ENCODE measurements around the gene B3GNT9.

B3GNT9 gene

GRCh38 chr16:67191411-67191994, 40.7 kb upstream of the B3GNT9 start:
- H3K4me1 ChIP-seq (ENCODE audit: control extremely low read depth in 1 of 4, control insufficient read depth in 4 of 4, insufficient read depth in 4 of 4, low read length in 3 of 4) = peaks cover 0 to 22% (median 19%) of the 10 kb centered on the region in 4 experiments
- H3K9me3 ChIP-seq (ENCODE audit: control extremely low read depth in 1 of 5, control insufficient read depth in 4 of 5, insufficient read depth in 2 of 5, low read depth in 1 of 5, low read length in 4 of 5) = no peaks in the 10 kb centered on the region
- no peak for DNase-seq
- WGBS (ENCODE audit: insufficient coverage) = 38% methylated on average over 6 of the region's 9 CpGs
- peaks cover 0 to 3% (median 0%) of the 10 kb centered on the region in 5 experiments for H3K27me3 ChIP-seq (replicated peaks in 2 of 5; ENCODE audit: control insufficient read depth in 4 of 5, insufficient read depth in 5 of 5, low read length in 4 of 5)
- POLR2A ChIA-PET = interaction anchor here (1.5 kb wide), 1 partner anchor 29 kb away, joined by 3 read pairs; no protein-coding TSS in a partner anchor
- CTCF ChIA-PET = interaction anchor here (3.4 kb wide), 1 partner anchor 53 kb away, joined by 17 read pairs; no protein-coding TSS in a partner anchor
- no peak overlapping the region for H3K27ac ChIP-seq (ENCODE audit: insufficient read depth in 1 of 2, low read depth in 1 of 2, low read length in 2 of 2, poor library complexity in 1 of 2, severe bottlenecking in 2 of 2)
- peak overlapping the region in 6 of 7 experiments; percentile 72 to 98 (median 92) for H3K4me3 ChIP-seq (ENCODE audit: control insufficient read depth in 1 of 7, extremely low read depth in 1 of 7, insufficient read depth in 4 of 7, low read depth in 2 of 7, low read length in 6 of 7)
- peaks cover 10 to 32% (median 29%) of the 10 kb centered on the region in 4 experiments for H3K36me3 ChIP-seq (ENCODE audit: control insufficient read depth in 4 of 4, insufficient read depth in 4 of 4, low read length in 3 of 4)

- Histone ChIP-seq H3K9me3 (ENCODE audit: control extremely low read depth in 1 of 5, control insufficient read depth in 4 of 5, insufficient read depth in 2 of 5, low read depth in 1 of 5, low read length in 4 of 5) (no peaks in the 10 kb centered on the region), H3K4me3 (ENCODE audit: control insufficient read depth in 1 of 7, extremely low read depth in 1 of 7, insufficient read depth in 4 of 7, low read depth in 2 of 7, low read length in 6 of 7) (no peak overlapping the region), H3K36me3 (ENCODE audit: control insufficient read depth in 4 of 4, insufficient read depth in 4 of 4, low read length in 3 of 4) (peaks cover 10 to 24% (median 22%) of the 10 kb centered on the region in 4 experiments), H3K27ac (ENCODE audit: insufficient read depth in 1 of 2, low read depth in 1 of 2, low read length in 2 of 2, poor library complexity in 1 of 2, severe bottlenecking in 2 of 2) (no peak overlapping the region), H3K4me1 (ENCODE audit: control extremely low read depth in 1 of 4, control insufficient read depth in 4 of 4, insufficient read depth in 4 of 4, low read length in 3 of 4) (peaks cover 0 to 22% (median 19%) of the 10 kb centered on the region in 4 experiments), H3K27me3 (replicated peaks in 2 of 5; ENCODE audit: control insufficient read depth in 4 of 5, insufficient read depth in 5 of 5, low read length in 4 of 5) (peaks cover 0 to 4% (median 0%) of the 10 kb centered on the region in 5 experiments)
- no peak for DNase-seq
- ChIA-PET CTCF (interaction anchor here (0.7 to 1.2 kb wide), 6 partner anchors 10 to 212 kb away, joined by 3 to 6 read pairs (median 3); partner anchors contain the start of gene TMEM208), POLR2A (no interaction called here)
- 99% methylated on average over 10 of the region's 13 CpGs for WGBS (ENCODE audit: insufficient coverage)
These were observed 39.9 kb upstream of the B3GNT9 start for GRCh38 chr16:67190448-67191399.

- WGBS (ENCODE audit: insufficient coverage) = 44% methylated on average over 2 of the region's 6 CpGs
- POLR2A ChIA-PET = no interaction called here
- CTCF ChIA-PET = interaction anchor here (0.6 to 1.5 kb wide), 9 partner anchors 9 to 844 kb away, joined by 3 to 6 read pairs (median 3); partner anchors contain the start of gene TMEM208
These were observed 39.2 kb upstream of the B3GNT9 start, which contains the start of gene EXOC3L1 for GRCh38 chr16:67190041-67190440. Gene EXOC3L1, minus strand, starts transcription at chr16:67190136. Its CDS starts 460 bp downstream, at chr16:67189676.

GRCh38 chr16:67188798-67189197, 38.0 kb upstream of the B3GNT9 start:
- no peak overlapping the region for H3K27ac ChIP-seq (ENCODE audit: insufficient read depth in 1 of 2, low read depth in 1 of 2, low read length in 2 of 2, poor library complexity in 1 of 2, severe bottlenecking in 2 of 2)
- ChIA-PET CTCF (interaction anchor here (0.9 to 1.5 kb wide), 5 partner anchors 9 to 38 kb away, joined by 3 to 4 read pairs (median 3); partner anchors contain the start of gene TMEM208), POLR2A (no interaction called here)
- H3K9me3 ChIP-seq (ENCODE audit: control extremely low read depth in 1 of 5, control insufficient read depth in 4 of 5, insufficient read depth in 2 of 5, low read depth in 1 of 5, low read length in 4 of 5) = no peaks in the 10 kb centered on the region
- peaks cover 0 to 14% (median 6%) of the 10 kb centered on the region in 5 experiments for H3K27me3 ChIP-seq (replicated peaks in 2 of 5; ENCODE audit: control insufficient read depth in 4 of 5, insufficient read depth in 5 of 5, low read length in 4 of 5)
- H3K4me1 ChIP-seq (ENCODE audit: control extremely low read depth in 1 of 4, control insufficient read depth in 4 of 4, insufficient read depth in 4 of 4, low read length in 3 of 4) = peaks cover 0 to 39% (median 32%) of the 10 kb centered on the region in 4 experiments
- H3K36me3 ChIP-seq (ENCODE audit: control insufficient read depth in 4 of 4, insufficient read depth in 4 of 4, low read length in 3 of 4) = peaks cover under 1 to 6% (median 3%) of the 10 kb centered on the region in 4 experiments
- 97% methylated on average over 15 of the region's 15 CpGs for WGBS (ENCODE audit: insufficient coverage)
- no peak for DNase-seq
- no peak overlapping the region for H3K4me3 ChIP-seq (ENCODE audit: control insufficient read depth in 1 of 7, extremely low read depth in 1 of 7, insufficient read depth in 4 of 7, low read depth in 2 of 7, low read length in 6 of 7)

More at GRCh38 chr16:67190041-67190440, 39.2 kb upstream of the B3GNT9 start, which contains the start of gene EXOC3L1:
- Histone ChIP-seq H3K27ac (ENCODE audit: insufficient read depth in 1 of 2, low read depth in 1 of 2, low read length in 2 of 2, poor library complexity in 1 of 2, severe bottlenecking in 2 of 2) (no peak within 1 kb of the TSS), H3K36me3 (ENCODE audit: control insufficient read depth in 4 of 4, insufficient read depth in 4 of 4, low read length in 3 of 4) (peaks cover 4 to 18% (median 15%) of the 10 kb centered on the region in 4 experiments), H3K27me3 (replicated peaks in 2 of 5; ENCODE audit: control insufficient read depth in 4 of 5, insufficient read depth in 5 of 5, low read length in 4 of 5) (peaks cover 0 to 8% (median 3%) of the 10 kb centered on the region in 5 experiments), H3K4me1 (ENCODE audit: control extremely low read depth in 1 of 4, control insufficient read depth in 4 of 4, insufficient read depth in 4 of 4, low read length in 3 of 4) (peaks cover 0 to 28% (median 22%) of the 10 kb centered on the region in 4 experiments), H3K4me3 (ENCODE audit: control insufficient read depth in 1 of 7, extremely low read depth in 1 of 7, insufficient read depth in 4 of 7, low read depth in 2 of 7, low read length in 6 of 7) (no peak within 1 kb of the TSS), H3K9me3 (ENCODE audit: control extremely low read depth in 1 of 5, control insufficient read depth in 4 of 5, insufficient read depth in 2 of 5, low read depth in 1 of 5, low read length in 4 of 5) (no peaks in the 10 kb centered on the region)
- DNase-seq = no peak

- CTCF ChIA-PET = interaction anchor here (1.0 to 1.5 kb wide), 5 partner anchors 14 to 209 kb away, joined by 3 to 6 read pairs (median 4); partner anchors contain the start of gene TMEM208
- WGBS (ENCODE audit: insufficient coverage) = 91% methylated on average over 3 of the region's 4 CpGs
- H3K36me3 ChIP-seq (ENCODE audit: control insufficient read depth in 4 of 4, insufficient read depth in 4 of 4, low read length in 3 of 4) = peaks cover 0 to 1% (median under 1%) of the 10 kb centered on the region in 4 experiments
These were observed 37.5 kb upstream of the B3GNT9 start for GRCh38 chr16:67188323-67188722.

GRCh38 chr16:67187175-67187890, 36.5 kb upstream of the B3GNT9 start:
- no peak overlapping the region for H3K4me3 ChIP-seq (ENCODE audit: control insufficient read depth in 1 of 7, extremely low read depth in 1 of 7, insufficient read depth in 4 of 7, low read depth in 2 of 7, low read length in 6 of 7)
- H3K27me3 ChIP-seq (replicated peaks in 2 of 5; ENCODE audit: control insufficient read depth in 4 of 5, insufficient read depth in 5 of 5, low read length in 4 of 5) = peaks cover 0 to 14% (median 6%) of the 10 kb centered on the region in 5 experiments
- ChIA-PET POLR2A (no interaction called here), CTCF (interaction anchor here (1.0 to 3.4 kb wide), 8 partner anchors 11 to 235 kb away, joined by 3 to 22 read pairs (median 6); partner anchors contain the start of gene ELMO3)
- no peak overlapping the region for H3K27ac ChIP-seq (ENCODE audit: insufficient read depth in 1 of 2, low read depth in 1 of 2, low read length in 2 of 2, poor library complexity in 1 of 2, severe bottlenecking in 2 of 2)
- 92% methylated on average over 23 of the region's 26 CpGs for WGBS (ENCODE audit: insufficient coverage)
- H3K36me3 ChIP-seq (ENCODE audit: control insufficient read depth in 4 of 4, insufficient read depth in 4 of 4, low read length in 3 of 4) = no peaks in the 10 kb centered on the region
- peaks cover 0 to 34% (median 28%) of the 10 kb centered on the region in 4 experiments for H3K4me1 ChIP-seq (ENCODE audit: control extremely low read depth in 1 of 4, control insufficient read depth in 4 of 4, insufficient read depth in 4 of 4, low read length in 3 of 4)
- H3K9me3 ChIP-seq (ENCODE audit: control extremely low read depth in 1 of 5, control insufficient read depth in 4 of 5, insufficient read depth in 2 of 5, low read depth in 1 of 5, low read length in 4 of 5) = no peaks in the 10 kb centered on the region
- no peak for DNase-seq

More at GRCh38 chr16:67188323-67188722, 37.5 kb upstream of the B3GNT9 start:
- no peak overlapping the region for H3K4me3 ChIP-seq (ENCODE audit: control insufficient read depth in 1 of 7, extremely low read depth in 1 of 7, insufficient read depth in 4 of 7, low read depth in 2 of 7, low read length in 6 of 7)
- H3K27me3 ChIP-seq (replicated peaks in 2 of 5; ENCODE audit: control insufficient read depth in 4 of 5, insufficient read depth in 5 of 5, low read length in 4 of 5) = peaks cover 0 to 14% (median 6%) of the 10 kb centered on the region in 5 experiments
- H3K4me1 ChIP-seq (ENCODE audit: control extremely low read depth in 1 of 4, control insufficient read depth in 4 of 4, insufficient read depth in 4 of 4, low read length in 3 of 4) = peaks cover 0 to 38% (median 30%) of the 10 kb centered on the region in 4 experiments
- DNase-seq = no peak
- H3K9me3 ChIP-seq (ENCODE audit: control extremely low read depth in 1 of 5, control insufficient read depth in 4 of 5, insufficient read depth in 2 of 5, low read depth in 1 of 5, low read length in 4 of 5) = no peaks in the 10 kb centered on the region
- no peak overlapping the region for H3K27ac ChIP-seq (ENCODE audit: insufficient read depth in 1 of 2, low read depth in 1 of 2, low read length in 2 of 2, poor library complexity in 1 of 2, severe bottlenecking in 2 of 2)
- POLR2A ChIA-PET = no interaction called here

Data from common myeloid progenitor, CD34-positive (primary cell).